Measurements from ENCODE around the gene CBL.
"Not testable (repeated sequence)": the region's sequence is repeated elsewhere in the genome, so short reads cannot be mapped to it uniquely, and the experiment has no call there.

CBL gene

GRCh38 chr11:119184399-119184798 lies 21.7 kb upstream of the CBL start:
- not testable (repeated sequence) for DNase-seq (ENCODE audit: low read depth in 2 of 2)

DNA sequence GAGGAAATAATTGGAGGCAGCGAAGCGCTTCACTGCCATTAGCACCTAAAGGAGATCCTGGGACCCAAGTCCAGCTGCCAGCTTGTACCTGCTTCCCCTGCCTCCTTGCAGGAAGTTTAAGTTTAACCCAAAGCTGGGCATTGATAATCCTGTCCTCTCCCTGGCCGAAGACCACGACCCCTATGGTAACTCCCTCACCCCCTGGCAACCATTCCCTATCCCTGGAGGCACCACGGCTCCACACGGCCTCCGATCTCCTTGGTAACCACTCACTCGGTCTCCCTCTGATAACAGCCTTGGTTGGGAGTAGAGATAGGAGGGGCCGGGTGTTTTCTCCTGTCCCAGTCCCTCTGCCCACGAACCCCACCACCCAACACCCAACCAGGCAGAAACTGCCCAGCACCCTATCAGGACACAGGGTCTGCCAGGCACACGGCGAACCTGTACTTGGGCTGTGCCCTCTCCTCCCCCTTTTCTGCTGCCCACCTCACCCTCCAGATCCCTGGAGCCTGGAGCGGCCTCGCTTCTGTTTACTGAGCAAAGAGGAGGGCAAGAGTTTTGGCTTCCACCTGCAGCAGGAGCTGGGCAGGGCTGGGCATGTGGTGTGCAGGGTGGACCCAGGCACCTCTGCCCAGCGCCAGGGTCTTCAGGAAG lies 20.0 kb upstream of the CBL start:
- DNase-seq (ENCODE audit: low read depth in 2 of 2) = no peak

DNA sequence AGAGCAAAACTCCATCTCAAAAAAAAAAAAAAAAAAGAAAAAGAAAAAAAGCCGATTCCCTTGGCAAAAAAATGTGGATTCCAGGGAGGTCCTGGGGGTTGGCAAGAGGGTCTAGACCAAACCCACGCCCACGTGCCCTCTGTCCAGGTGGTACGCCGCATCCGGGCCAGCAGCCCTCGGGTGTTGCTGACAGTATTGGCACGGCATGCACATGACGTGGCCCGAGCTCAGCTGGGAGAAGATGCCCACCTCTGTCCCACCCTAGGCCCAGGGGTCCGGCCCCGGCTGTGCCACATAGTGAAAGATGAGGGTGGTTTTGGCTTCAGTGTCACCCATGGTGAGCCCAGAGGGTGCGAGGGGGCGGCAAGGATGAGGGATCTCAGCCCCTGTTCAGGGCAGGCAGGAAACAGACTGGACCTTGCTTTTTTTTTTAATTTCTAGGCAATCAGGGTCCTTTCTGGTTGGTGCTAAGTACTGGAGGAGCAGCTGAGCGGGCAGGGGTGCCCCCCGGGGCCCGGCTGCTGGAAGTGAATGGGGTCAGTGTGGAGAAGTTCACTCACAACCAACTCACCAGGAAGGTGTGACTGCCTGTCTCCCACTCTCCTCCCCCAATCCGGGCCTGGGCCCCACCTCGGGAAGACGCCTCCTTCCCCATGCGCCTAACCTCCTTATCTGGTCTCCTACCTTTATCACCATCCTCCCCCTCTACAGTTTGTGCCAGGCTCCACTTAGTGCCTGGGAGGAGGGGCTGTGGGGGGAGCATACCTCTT lies 18.8 kb upstream of the CBL start:
- DNase-seq (ENCODE audit: low read depth in 2 of 2) = no peak

GRCh38 chr11:119188067-119188466 lies 18.1 kb upstream of the CBL start:
- DNase-seq (ENCODE audit: low read depth in 2 of 2) = no peak

DNA sequence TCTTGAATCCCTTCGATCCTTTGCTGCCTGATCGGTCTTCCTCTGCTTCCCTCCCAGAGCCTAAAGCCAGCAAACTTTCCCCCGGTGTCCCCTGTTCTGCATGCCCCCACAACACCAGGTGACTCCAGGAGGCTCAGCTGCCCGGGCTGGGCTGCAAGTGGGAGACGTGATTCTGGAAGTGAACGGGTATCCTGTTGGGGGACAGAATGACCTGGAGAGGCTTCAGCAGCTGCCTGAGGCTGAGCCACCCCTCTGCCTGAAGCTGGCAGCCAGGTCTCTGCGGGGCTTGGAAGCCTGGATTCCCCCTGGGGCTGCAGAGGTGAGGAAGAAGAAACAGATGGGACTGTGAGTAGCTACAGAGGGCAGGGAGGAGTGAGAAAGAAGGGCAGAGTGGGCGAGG lies 17.3 kb upstream of the CBL start:
- DNase-seq (ENCODE audit: low read depth in 2 of 2) = no peak

DNA sequence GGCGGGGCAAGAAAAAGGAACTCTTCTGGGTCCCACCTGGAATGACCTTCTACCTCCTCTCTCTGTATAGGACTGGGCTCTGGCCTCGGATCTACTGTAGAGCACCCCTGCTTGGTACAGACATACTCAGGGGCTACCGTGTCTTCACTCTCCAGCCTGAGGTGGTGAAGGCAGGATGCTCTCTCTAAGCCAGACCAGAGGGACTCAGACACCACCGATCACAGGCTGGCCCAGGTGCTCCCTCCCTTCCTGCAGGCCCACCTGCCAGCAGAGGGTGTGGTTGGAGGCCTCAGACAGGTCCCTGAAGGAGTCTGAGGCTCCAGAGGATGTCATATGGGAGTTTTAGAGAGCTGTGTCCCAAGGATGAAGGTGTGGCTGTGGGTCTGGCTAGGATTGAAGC lies 16.7 kb upstream of the CBL start:
- no peak for DNase-seq (ENCODE audit: low read depth in 2 of 2)

- DNase-seq (ENCODE audit: low read depth in 2 of 2) = no peak
These were observed 15.6 kb upstream of the CBL start for GRCh38 chr11:119190531-119190930.

- not testable (repeated sequence) for DNase-seq (ENCODE audit: low read depth in 2 of 2)
These were observed 14.9 kb upstream of the CBL start for GRCh38 chr11:119191265-119191664.

- no peak for DNase-seq (ENCODE audit: low read depth in 2 of 2)
These were observed 14.0 kb upstream of the CBL start for GRCh38 chr11:119192111-119192510.

DNA sequence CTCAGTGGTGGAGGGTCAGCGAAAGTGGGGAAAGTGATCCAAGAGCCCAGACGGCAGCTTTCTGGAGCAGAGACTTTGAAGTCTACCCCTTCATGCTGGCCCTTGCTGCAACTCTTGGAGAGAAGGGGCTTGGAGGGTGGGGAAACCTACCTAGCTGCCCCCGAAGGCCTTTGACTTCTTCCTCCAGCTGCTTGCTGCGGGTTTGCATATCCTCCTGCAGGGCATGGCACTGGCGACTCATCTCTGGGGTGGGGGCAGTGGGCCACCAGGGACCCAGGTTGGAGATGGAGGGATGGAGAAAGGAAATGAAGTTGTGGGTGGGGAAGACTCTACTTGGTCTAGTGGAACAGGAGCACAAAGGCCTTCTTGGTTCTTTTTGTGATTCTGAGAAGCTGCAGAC lies 13.1 kb upstream of the CBL start:
- DNase-seq (ENCODE audit: low read depth in 2 of 2) = no peak

DNA sequence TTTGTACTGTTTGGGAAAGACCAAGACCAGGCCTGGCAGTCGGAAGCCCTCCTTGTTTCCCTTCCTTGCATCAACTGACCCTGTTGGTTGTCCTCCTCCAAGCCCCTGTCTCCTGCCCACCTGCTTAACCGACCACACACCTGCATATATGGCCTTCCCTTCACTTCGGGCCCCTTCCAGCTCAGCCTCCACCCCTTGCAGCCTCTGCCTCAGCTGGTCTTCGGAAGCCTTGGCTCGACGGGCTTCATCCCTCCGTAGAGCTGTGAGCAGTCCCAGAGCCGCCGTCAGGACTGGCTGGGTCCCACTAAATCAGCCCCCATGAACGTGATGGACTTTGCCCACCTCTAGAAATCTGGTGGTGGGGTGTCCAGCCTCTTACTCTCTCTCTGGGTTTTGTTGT lies 12.5 kb upstream of the CBL start:
- DNase-seq (ENCODE audit: low read depth in 2 of 2) = no peak

DNA sequence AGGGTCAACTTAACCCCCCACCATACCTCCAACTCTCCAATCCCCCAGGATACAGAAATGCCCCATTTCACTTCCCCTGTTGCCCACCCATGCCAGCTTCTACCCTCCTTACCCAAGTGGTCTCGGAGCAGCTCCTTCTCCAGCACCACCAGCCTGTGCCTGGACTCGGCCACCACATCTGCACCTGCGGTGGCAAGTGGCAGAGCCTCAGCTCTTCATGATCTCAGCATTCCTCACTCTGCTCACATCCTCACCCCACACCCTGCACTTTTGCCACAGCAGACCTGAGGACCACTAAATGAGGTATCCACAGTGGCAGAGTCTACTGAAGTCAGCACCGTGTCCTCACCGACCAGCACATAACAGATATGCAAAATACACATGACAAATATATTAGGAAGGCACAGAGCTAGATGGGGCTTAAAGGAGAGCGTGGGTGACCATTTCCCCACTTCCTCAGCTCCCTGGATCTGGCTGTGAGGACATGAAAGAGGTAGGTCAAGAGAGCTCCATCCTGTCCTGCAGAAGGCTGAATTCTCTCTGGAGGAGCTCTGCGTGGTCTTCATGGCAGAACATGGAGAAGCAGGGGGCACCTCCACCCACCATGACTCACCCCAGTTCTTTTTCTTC lies 11.2 kb upstream of the CBL start:
- no peak for DNase-seq (ENCODE audit: low read depth in 2 of 2)

- no peak for DNase-seq (ENCODE audit: low read depth in 2 of 2)
These were observed 10.5 kb upstream of the CBL start for GRCh38 chr11:119195680-119196079.

GRCh38 chr11:119196833-119197483 lies 9.2 kb upstream of the CBL start:
- peak; percentile 43 to 65 for DNase-seq (ENCODE audit: low read depth in 2 of 2)

- no peak for DNase-seq (ENCODE audit: low read depth in 2 of 2)
These were observed 7.2 kb upstream of the CBL start for GRCh38 chr11:119198925-119199324.

DNA sequence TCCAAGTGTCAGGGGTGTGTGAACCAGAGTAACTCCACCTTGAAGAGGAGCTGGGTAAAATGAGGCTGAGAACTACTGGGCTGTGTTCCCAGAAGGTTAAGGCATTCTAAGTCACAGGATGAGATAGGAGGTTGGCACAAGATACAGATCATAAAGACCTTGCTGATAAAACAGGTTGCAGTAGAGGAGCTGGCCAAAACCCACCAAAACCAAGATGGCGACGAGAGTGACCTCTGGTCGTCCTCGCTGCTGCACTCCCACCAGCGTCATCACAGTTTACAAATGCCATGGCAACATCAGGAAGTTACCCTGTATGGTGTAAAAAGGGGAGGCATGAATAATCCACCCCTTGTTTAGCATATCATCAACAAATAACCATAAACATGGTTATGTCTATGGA lies 4.9 kb upstream of the CBL start:
- not testable (repeated sequence) for DNase-seq (ENCODE audit: low read depth in 2 of 2)

GRCh38 chr11:119202554-119202953 lies 3.6 kb upstream of the CBL start:
- DNase-seq (ENCODE audit: low read depth in 2 of 2) = no peak

GRCh38 chr11:119204066-119204465 lies 2.1 kb upstream of the CBL start:
- DNase-seq (ENCODE audit: low read depth in 2 of 2) = no peak

DNA sequence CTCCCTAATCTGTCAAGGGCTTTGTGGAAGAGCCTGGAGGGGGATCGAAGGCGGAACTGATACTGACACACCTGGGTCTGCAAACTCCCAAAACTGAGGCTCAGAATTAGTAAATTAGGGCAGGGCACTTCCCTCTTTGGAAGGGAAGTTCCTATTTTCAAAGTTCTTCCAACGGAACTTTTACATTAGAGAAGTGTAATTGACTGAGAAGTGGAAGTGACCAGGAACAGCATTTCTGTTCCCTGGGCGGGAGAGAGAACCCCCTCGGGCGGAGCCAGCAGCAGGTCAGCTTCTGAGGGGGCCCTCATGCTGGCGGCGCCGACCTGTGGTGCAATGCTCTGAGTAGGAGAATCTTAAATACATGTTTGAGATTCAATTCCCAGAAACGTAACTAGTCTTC lies 1.1 kb upstream of the CBL start:
- DNase-seq (ENCODE audit: low read depth in 2 of 2) = no peak

DNA sequence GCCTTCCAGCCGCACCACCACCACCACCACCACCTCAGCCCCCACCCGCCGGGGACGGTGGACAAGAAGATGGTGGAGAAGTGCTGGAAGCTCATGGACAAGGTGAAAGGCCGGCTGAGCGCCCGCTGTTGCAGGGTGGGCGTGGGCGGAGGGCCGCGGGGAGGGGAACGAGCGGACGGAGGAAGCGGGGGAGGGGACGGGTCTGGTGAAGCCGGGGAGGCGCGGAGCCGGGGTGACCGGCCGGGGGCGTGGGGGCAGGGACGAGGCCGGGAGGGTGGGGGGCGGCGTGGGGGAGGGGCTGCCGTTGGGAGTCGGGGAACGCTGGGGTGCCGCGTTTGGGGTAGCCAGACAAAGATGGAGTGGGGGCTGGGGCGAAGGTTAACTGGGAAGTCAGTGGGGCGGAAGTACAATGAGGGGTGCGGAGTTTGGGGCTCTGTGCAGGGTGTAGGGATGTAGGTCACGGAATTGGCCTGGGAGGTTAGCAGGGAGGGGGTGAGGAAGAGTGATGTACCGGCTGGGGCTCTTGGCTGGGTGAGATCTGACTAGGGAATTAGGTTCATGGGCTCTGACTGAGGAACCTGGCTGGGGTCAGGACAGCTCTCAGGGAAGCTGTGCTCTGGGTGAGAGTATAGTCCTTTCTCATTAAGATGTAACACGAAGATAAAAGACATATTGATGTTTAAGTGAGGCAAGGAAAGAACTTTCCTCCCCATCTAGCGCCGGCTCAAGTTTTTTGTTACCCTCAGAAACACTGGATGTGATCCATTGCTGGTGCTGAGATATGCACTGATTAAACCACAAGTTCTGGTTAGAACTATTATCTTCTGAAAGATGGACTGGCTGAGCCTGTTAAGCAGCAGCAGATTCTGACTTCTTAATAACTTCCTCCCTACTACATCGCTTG lies 624 bp downstream of the CBL start:
- peak in 1 of 2 donors; percentile 46 for DNase-seq (ENCODE audit: low read depth in 2 of 2)

DNA sequence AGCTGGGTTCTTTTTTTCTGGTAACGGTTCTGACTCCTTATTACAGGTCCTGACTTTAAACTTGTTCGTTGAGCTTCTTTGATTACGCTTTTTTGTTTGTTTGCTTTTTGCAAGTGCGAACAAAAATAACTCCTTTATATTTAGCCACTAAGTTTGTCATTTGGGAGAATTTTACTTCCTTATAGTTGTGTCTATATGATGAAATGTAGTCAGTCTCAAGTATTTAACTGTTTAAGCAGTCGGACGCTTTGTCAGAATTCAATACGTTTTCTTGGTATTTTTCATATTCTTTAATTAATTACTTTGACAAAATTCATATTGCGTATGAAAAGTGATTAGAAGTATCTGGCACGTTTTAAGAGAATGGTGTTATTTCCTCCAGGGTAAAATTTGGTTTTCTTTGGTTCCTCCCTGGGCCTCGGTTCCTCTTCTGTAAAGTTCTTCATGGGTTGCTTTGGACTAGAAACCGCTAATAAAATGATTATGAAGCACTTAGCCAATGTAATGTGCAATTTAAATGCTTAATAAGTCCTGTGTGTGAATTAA lies 1.3 kb downstream of the CBL start:
- no peak for DNase-seq (ENCODE audit: low read depth in 2 of 2)

Measured in activated CD4-positive, alpha-beta T cell treated with anti-CD3 and anti-CD28 coated beads for 24 hours (primary cell).